Caco-2 (cell line): ENCODE results near the gene CACNA1B. TPM values are rescaled to one million over a fixed set of nuclear protein-coding genes. Genes with fewer than 3 reads are reported as not detected.

Source experiments
- BruUV-seq: library from RNA; stranded (reverse); fragments of 400-500 nt; replicated peaks from 2 replicates; lab custom pipeline; 2021; lab: Mats Ljungman, UMichigan
- CTCF ChIA-PET: fragments of 300-600 bp; sonication (Branson Sonifier 250); formaldehyde crosslinking; loops from one replicate; lab custom pipeline; 2022; ENCODE audit warnings: antibody characterized with exemption; lab: Charles Lee
- POLR2A ChIA-PET: fragments of 300-600 bp; sonication (Branson Sonifier 250); formaldehyde crosslinking; loops from one replicate; lab custom pipeline; 2022; ENCODE audit warnings: antibody characterized with exemption; lab: Charles Lee
- DNase-seq, 2 experiments: peaks; one replicate each; pipeline versions ENCODE4 v3.0.0 to v3.0.0-alpha.2; 2020 to 2022
- H3K27me3 ChIP-seq: replicated peaks from 2 replicates; pipeline ENCODE4 v1.6.0; 2011; ENCODE audit warnings: low read length; ENCODE audit not compliant: control insufficient read depth, insufficient read depth
- H3K36me3 ChIP-seq: 2 replicates; pipeline ENCODE4 v1.5.1; 2011; ENCODE audit warnings: low read length; ENCODE audit not compliant: control insufficient read depth, insufficient read depth
- H3K4me1 ChIP-seq: fragments of 250-450 bp; sonication (Bioruptor Pico); 2 replicates; pipeline ENCODE4 v1.5.1; 2020; ENCODE audit warnings: mild to moderate bottlenecking
- H3K4me3 ChIP-seq: 2 replicates; pipeline ENCODE4 v1.5.1; 2011; ENCODE audit warnings: low read depth, mild to moderate bottlenecking, control low read depth, low read length
- H3K9me3 ChIP-seq: fragments of 250-450 bp; sonication (Bioruptor Pico); 2 replicates; pipeline ENCODE4 v1.5.1; 2020; ENCODE audit warnings: mild to moderate bottlenecking, moderate library complexity
- H3K27ac Mint-ChIP-seq: one replicate; pipeline ENCODE4 v1.8.0; 2022; ENCODE audit warnings: mixed read lengths; ENCODE audit not compliant: unreplicated experiment
- H3K27me3 Mint-ChIP-seq: one replicate; pipeline ENCODE4 v1.8.0; 2022; ENCODE audit warnings: mixed read lengths; ENCODE audit not compliant: insufficient read depth, unreplicated experiment
- H3K36me3 Mint-ChIP-seq: one replicate; pipeline ENCODE4 v1.8.0; 2022; ENCODE audit warnings: mild to moderate bottlenecking, mixed read lengths; ENCODE audit not compliant: insufficient read depth, unreplicated experiment
- H3K4me1 Mint-ChIP-seq: one replicate; pipeline ENCODE4 v1.8.0; 2022; ENCODE audit warnings: low read depth, mixed read lengths; ENCODE audit not compliant: unreplicated experiment
- H3K4me3 Mint-ChIP-seq: one replicate; pipeline ENCODE4 v1.8.0; 2022; ENCODE audit warnings: mild to moderate bottlenecking, moderate library complexity, mixed read lengths; ENCODE audit not compliant: unreplicated experiment
- H3K9me3 Mint-ChIP-seq: one replicate; pipeline ENCODE4 v1.8.0; 2022; ENCODE audit warnings: mixed read lengths; ENCODE audit not compliant: unreplicated experiment
- CTCF ChIP-seq, 2 experiments: fragments of 200-600 bp in 1 of 2; IDR thresholded peaks; 1 replicate in 1 of 2; 2 replicates in 1 of 2; pipeline versions ENCODE4 v1.5.1 to v1.8.0; 2011 to 2022; ENCODE audit warnings: antibody characterized with exemption in 1 of 2, control low read depth in 1 of 2, inconsistent platforms in 1 of 2, low read depth in 1 of 2, low read length in 1 of 2, mild to moderate bottlenecking in 1 of 2, moderate library complexity in 1 of 2; ENCODE audit not compliant: insufficient read depth in 1 of 2, severe bottlenecking in 1 of 2, unreplicated experiment in 1 of 2
- intact Hi-C: fragments of 100-400 bp; cut with micrococcal nuclease; formaldehyde crosslinking; loops from one replicate; pipeline ENCODE4 v1.10.0; 2022; ENCODE audit not compliant: unreplicated experiment
- total RNA-seq: library from RNA; stranded (reverse); gene quantifications from 2 replicates; pipeline ENCODE4 v1.2.3, GENCODE V29; 2022

CACNA1B gene
- total RNA-seq, 1 experiment from 2014 or later: 0.11 TPM

GRCh38 chr9:138006576-138007233 lies 129.1 kb downstream of the CACNA1B start:
- CTCF ChIA-PET: no interaction called here
- no TSS peak for BruUV-seq
- H3K4me3 Mint-ChIP-seq: no peak overlapping the region
- H3K27me3 ChIP-seq: no peaks in the 10 kb centered on the region; the same call in 1 of the 2 replicates
- peak in 1 of 2 experiments; percentile 20 for DNase-seq
- H3K4me1 Mint-ChIP-seq: no peaks in the 10 kb centered on the region
- H3K27ac Mint-ChIP-seq: no peak overlapping the region
- no peak for TF ChIP-seq CTCF (IDR thresholded peaks at IDR 0.05; ENCODE audit: insufficient read depth in 1 of 2, low read depth in 1 of 2, low read length in 1 of 2, severe bottlenecking in 1 of 2, unreplicated experiment in 1 of 2)
- H3K27me3 Mint-ChIP-seq: peaks cover 20% of the 10 kb centered on the region
- H3K36me3 Mint-ChIP-seq: no peaks in the 10 kb centered on the region
- H3K4me3 ChIP-seq: no peak overlapping the region
- no peaks in the 10 kb centered on the region for H3K4me1 ChIP-seq
- intact Hi-C loops: loop anchor here (1.0 kb wide), 1 partner anchor 35 kb away; no protein-coding TSS in a partner anchor
- no peaks in the 10 kb centered on the region for H3K9me3 ChIP-seq
- POLR2A ChIA-PET: no interaction called here
- no peaks in the 10 kb centered on the region for H3K9me3 Mint-ChIP-seq
- H3K36me3 ChIP-seq: no peaks in the 10 kb centered on the region

- Histone ChIP-seq H3K9me3 (no peaks in the 10 kb centered on the region), H3K36me3 (no peaks in the 10 kb centered on the region), H3K27me3 (no peaks in the 10 kb centered on the region; the same call in 1 of the 2 replicates), H3K4me1 (no peaks in the 10 kb centered on the region), H3K4me3 (no peak overlapping the region)
- POLR2A ChIA-PET: no interaction called here
- Mint-ChIP-seq H3K4me1 (no peaks in the 10 kb centered on the region), H3K36me3 (no peaks in the 10 kb centered on the region), H3K27me3 (peaks cover 20% of the 10 kb centered on the region), H3K27ac (no peak overlapping the region), H3K4me3 (no peak overlapping the region), H3K9me3 (no peaks in the 10 kb centered on the region)
- intact Hi-C loops: loop anchor here (1.0 kb wide), 1 partner anchor 34 kb away; no protein-coding TSS in a partner anchor
- CTCF ChIA-PET: no interaction called here
- no peak for TF ChIP-seq CTCF (IDR thresholded peaks at IDR 0.05; ENCODE audit: insufficient read depth in 1 of 2, low read depth in 1 of 2, low read length in 1 of 2, severe bottlenecking in 1 of 2, unreplicated experiment in 1 of 2)
- BruUV-seq: no TSS peak
- no peak for DNase-seq
These were observed 130.0 kb downstream of the CACNA1B start for GRCh38 chr9:138007566-138007917.

- H3K36me3 ChIP-seq: no peaks in the 10 kb centered on the region
- DNase-seq: peak in 1 of 2 experiments; percentile 28
- H3K4me1 ChIP-seq: no peaks in the 10 kb centered on the region
- H3K9me3 ChIP-seq: no peaks in the 10 kb centered on the region
- no peak for TF ChIP-seq CTCF (IDR thresholded peaks at IDR 0.05; ENCODE audit: insufficient read depth in 1 of 2, low read depth in 1 of 2, low read length in 1 of 2, severe bottlenecking in 1 of 2, unreplicated experiment in 1 of 2)
- Mint-ChIP-seq H3K27ac (no peak overlapping the region), H3K36me3 (no peaks in the 10 kb centered on the region), H3K27me3 (peaks cover 20% of the 10 kb centered on the region), H3K9me3 (no peaks in the 10 kb centered on the region), H3K4me1 (no peaks in the 10 kb centered on the region), H3K4me3 (no peak overlapping the region)
- no TSS peak for BruUV-seq
- H3K27me3 ChIP-seq: no peaks in the 10 kb centered on the region; the same call in 1 of the 2 replicates
- CTCF ChIA-PET: no interaction called here
- intact Hi-C loops: loop anchor here (1.0 kb wide), 1 partner anchor 33 kb away; no protein-coding TSS in a partner anchor
- POLR2A ChIA-PET: no interaction called here
- no peak overlapping the region for H3K4me3 ChIP-seq
These were observed 130.6 kb downstream of the CACNA1B start for GRCh38 chr9:138007918-138008841.
